K562 (cell line): ENCODE data around the gene GORASP1. TPM values are rescaled to one million over a fixed set of nuclear protein-coding genes. Genes with fewer than 3 reads are reported as not detected.

ENCODE experiments used
- CBX3 ChIP-seq, 2 experiments: IDR thresholded peaks; 1 replicate in 1 of 2; 2 replicates in 1 of 2; pipeline ENCODE4 v1.6.1; 2012; ENCODE audit warnings: inconsistent platforms in 2 of 2, low read length in 2 of 2, borderline replicate concordance in 1 of 2, control low read depth in 1 of 2
- CHD7 ChIP-seq: fragments of 200-600 bp; sonication (generic); IDR thresholded peaks from one replicate; pipeline ENCODE4 v1.6.1; 2012; ENCODE audit warnings: mild to moderate bottlenecking, low read depth, low read length, inconsistent platforms
- ELK3 ChIP-seq: fragments of 450-650 bp; formaldehyde crosslinking; IDR thresholded peaks from 2 replicates; pipeline ENCODE4 v1.4.0; 2020; ENCODE audit warnings: mild to moderate bottlenecking
- MAFK ChIP-seq: IDR thresholded peaks from 2 replicates; pipeline ENCODE4 v1.6.1; 2011; ENCODE audit warnings: low read length, improper control_type of control experiment
- RAD21 ChIP-seq, 2 experiments: fragments of 250-450 bp in 1 of 2; fragments of 450-650 bp in 1 of 2; sonication (Bioruptor Pico) in 1 of 2; formaldehyde crosslinking in 1 of 2; IDR thresholded peaks in 1 of 2; conservative IDR thresholded peaks in 1 of 2; 2 replicates each; pipeline versions ENCODE4 v1.4.0 to v1.8.0; 2020 to 2022; ENCODE audit warnings: mild to moderate bottlenecking in 2 of 2, moderate library complexity in 1 of 2
- THRAP3 ChIP-seq: fragments of 450-650 bp; IDR thresholded peaks from 2 replicates; pipeline ENCODE4 v1.6.1; 2016; ENCODE audit warnings: mild to moderate bottlenecking, inconsistent platforms, borderline replicate concordance
- ZNF449 ChIP-seq: fragments of 250-450 bp; sonication (Bioruptor Pico); IDR thresholded peaks from 2 replicates; pipeline ENCODE4 v1.8.0; 2022; ENCODE audit warnings: moderate library complexity, mild to moderate bottlenecking, inconsistent platforms
- ZNF707 ChIP-seq: fragments of 250-450 bp; sonication (Bioruptor Pico); conservative IDR thresholded peaks from 2 replicates; pipeline ENCODE4 v1.8.0; 2022; ENCODE audit warnings: inconsistent platforms, mild to moderate bottlenecking, moderate library complexity
- polyA plus RNA-seq, 8 experiments: library from polyadenylated mRNA; depleted of rRNA in 4 of 8; stranded (reverse) in 5 of 8; unstranded in 3 of 8; fragments of >200 nt; fragmentation: Nextera tagmentation in 2 of 8; fragmentation: Illumina TruSeq in 1 of 8; extraction: Ambion mirVana in 2 of 8; extraction: Trizol in 1 of 8; gene quantifications; 2 replicates each; pipeline versions ENCODE4 v1.2.1 to v1.2.3, GENCODE V29; 2011 to 2014; ENCODE audit warnings: inconsistent platforms in 1 of 8, missing spikeins in 1 of 8
- total RNA-seq, 7 experiments: library from RNA; depleted of rRNA in 6 of 7; stranded (reverse); fragments of >200 nt in 6 of 7; fragmentation: Illumina TruSeq in 2 of 7; extraction: Trizol in 2 of 7; gene quantifications; 2 replicates each; pipeline versions ENCODE4 v1.2.1 to v1.2.3, GENCODE V29; 2011 to 2021; ENCODE audit warnings: low replicate concordance in 1 of 7
- TF ChIP-seq, protein P1 (sequence below): fragments of 450-650 bp; formaldehyde crosslinking; IDR thresholded peaks from 2 replicates; pipeline ENCODE4 v1.4.0; 2020; ENCODE audit warnings: mild to moderate bottlenecking, moderate library complexity

Gene GORASP1
- total and polyA plus RNA-seq, 9 of the 15 experiments (the other 6 are each of a cell fraction or from before 2014, with no cell fraction given): 8.4 to 87.9 (median 67.6) TPM

DNA sequence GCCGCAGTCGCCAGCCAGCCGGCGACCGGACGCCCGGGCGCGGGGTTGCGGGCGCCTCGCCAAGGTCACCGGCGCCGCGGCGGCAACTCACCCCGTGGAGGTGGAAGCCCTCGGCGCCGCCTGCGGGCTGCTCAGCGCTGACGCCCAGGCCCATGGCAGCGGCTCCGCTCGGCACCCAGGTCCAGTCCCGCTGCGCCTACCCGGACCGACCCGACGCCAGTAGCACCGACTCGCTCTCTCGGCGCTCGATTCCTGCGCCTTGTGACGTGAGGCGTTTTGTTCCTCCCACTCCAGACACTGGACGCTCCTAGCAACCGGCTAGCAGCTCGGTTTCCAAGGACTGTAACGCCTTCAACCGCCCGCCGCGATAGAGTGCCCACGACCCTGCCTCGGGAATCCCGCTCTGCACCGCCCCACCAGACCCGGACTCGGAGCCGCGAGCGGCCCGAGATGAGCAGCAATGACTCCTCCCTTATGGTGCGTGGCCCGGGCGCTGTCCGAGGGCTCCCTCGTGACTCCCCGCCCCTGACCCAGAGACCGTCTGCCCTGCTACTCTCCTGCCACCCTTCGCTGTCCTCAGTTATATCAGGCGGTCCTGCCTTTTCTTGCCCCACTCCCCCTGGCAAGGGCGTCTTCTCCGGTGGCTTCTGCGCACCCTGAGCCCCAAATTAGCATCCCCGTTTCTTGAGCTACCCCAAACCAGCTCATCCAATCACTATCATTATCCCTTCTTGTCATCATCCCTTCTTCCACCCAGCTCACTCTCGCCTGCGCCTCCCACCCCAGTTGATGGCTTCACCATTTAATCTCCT lies at the start of gene GORASP1, which contains the start of gene TTC21A (continued):
- TF ChIP-seq CBX3 (IDR thresholded peaks at IDR 0.05; ENCODE audit: borderline replicate concordance in 1 of 2, low read length in 2 of 2) (no peak), ZNF707 (CRISPR knock-in tag) (no peak), ZNF449 (CRISPR knock-in tag) (no peak), THRAP3 (no peak), MAFK (no peak), CHD7 (no peak), ELK3 (CRISPR knock-in tag) (no peak), RAD21 (CRISPR knock-in tag; conservative IDR thresholded peaks at IDR 0.05 in 1 of 2, IDR thresholded peaks at IDR 0.05 in 1 of 2) (no peak)
- TF ChIP-seq, protein P1, sequence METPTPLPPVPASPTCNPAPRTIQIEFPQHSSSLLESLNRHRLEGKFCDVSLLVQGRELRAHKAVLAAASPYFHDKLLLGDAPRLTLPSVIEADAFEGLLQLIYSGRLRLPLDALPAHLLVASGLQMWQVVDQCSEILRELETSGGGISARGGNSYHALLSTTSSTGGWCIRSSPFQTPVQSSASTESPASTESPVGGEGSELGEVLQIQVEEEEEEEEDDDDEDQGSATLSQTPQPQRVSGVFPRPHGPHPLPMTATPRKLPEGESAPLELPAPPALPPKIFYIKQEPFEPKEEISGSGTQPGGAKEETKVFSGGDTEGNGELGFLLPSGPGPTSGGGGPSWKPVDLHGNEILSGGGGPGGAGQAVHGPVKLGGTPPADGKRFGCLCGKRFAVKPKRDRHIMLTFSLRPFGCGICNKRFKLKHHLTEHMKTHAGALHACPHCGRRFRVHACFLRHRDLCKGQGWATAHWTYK (CRISPR knock-in tag): peak; percentile 71; the same call in 1 of the 2 replicates
